PC-3 (cell line): ENCODE data around the gene WDR86. TPM values are rescaled to one million over a fixed set of nuclear protein-coding genes. Genes with fewer than 3 reads are reported as not detected.

Experiments
- ATAC-seq: fragments of 200-7000 bp; cut with Tn5 transposase; 2 replicates; pipeline ENCODE4 v1.9.1; 2020; ENCODE audit warnings: mild to moderate bottlenecking, moderate library complexity
- BruUV-seq: library from RNA; stranded (reverse); fragments of 400-500 nt; replicated peaks from 2 replicates; lab custom pipeline; 2021; lab: Mats Ljungman, UMichigan
- CTCF ChIA-PET: fragments of 300-600 bp; sonication (Branson Sonifier 250); formaldehyde crosslinking; loops from one replicate; lab custom pipeline; 2022; ENCODE audit warnings: antibody characterized with exemption; lab: Charles Lee
- POLR2A ChIA-PET: fragments of 300-600 bp; sonication (Branson Sonifier 250); formaldehyde crosslinking; loops from one replicate; lab custom pipeline; 2022; ENCODE audit warnings: antibody characterized with exemption; ENCODE audit not compliant: unreplicated experiment; lab: Charles Lee
- DNase-seq: peaks from one replicate; pipeline ENCODE4 v3.0.0-alpha.2; 2015
- H2AFZ ChIP-seq: fragments of 300-600 bp; sonication (generic); 2 replicates; pipeline ENCODE4 v1.6.0; 2016; ENCODE audit warnings: antibody characterized with exemption, low read length
- H3F3A ChIP-seq: fragments of 300-600 bp; sonication (generic); one replicate; pipeline ENCODE4 v1.6.0; 2017; ENCODE audit warnings: antibody characterized with exemption, low read length, control low read depth, mild to moderate bottlenecking; ENCODE audit not compliant: unreplicated experiment
- H3K27ac ChIP-seq: fragments of 300-600 bp; sonication (generic); 2 replicates; pipeline ENCODE4 v1.5.1; 2016; ENCODE audit warnings: mild to moderate bottlenecking, low read length
- H3K27me3 ChIP-seq: fragments of 300-600 bp; sonication (generic); 2 replicates; pipeline ENCODE4 v1.6.1; 2016; ENCODE audit warnings: low read length, mixed read lengths
- H3K36me3 ChIP-seq: fragments of 300-600 bp; sonication (generic); 2 replicates; pipeline ENCODE4 v1.6.1; 2016; ENCODE audit warnings: low read depth, mixed run types, low read length, mixed read lengths
- H3K4me1 ChIP-seq: fragments of 300-600 bp; sonication (generic); 2 replicates; pipeline ENCODE4 v1.5.1; 2016; ENCODE audit warnings: low read length; ENCODE audit not compliant: insufficient read depth
- H3K4me2 ChIP-seq: fragments of 300-600 bp; sonication (generic); 2 replicates; pipeline ENCODE4 v1.6.0; 2016; ENCODE audit warnings: low read length
- H3K4me3 ChIP-seq: fragments of 300-600 bp; sonication (generic); 2 replicates; pipeline ENCODE4 v1.5.1; 2016; ENCODE audit warnings: mild to moderate bottlenecking, low read length, mixed read lengths
- H3K79me2 ChIP-seq: fragments of 300-600 bp; sonication (generic); 2 replicates; pipeline ENCODE4 v1.6.1; 2017; ENCODE audit warnings: low read length, mixed read lengths
- H3K9ac ChIP-seq: fragments of 300-600 bp; sonication (generic); 2 replicates; pipeline ENCODE4 v1.6.0; 2016; ENCODE audit warnings: mild to moderate bottlenecking, low read length
- H3K9me2 ChIP-seq: fragments of 300-600 bp; sonication (generic); replicated peaks from 2 replicates; pipeline ENCODE4 v1.6.1; 2016; ENCODE audit warnings: mixed run types, low read length, mixed read lengths
- H3K9me3 ChIP-seq: fragments of 300-600 bp; sonication (generic); 2 replicates; pipeline ENCODE4 v1.6.1; 2016; ENCODE audit warnings: low read length, mixed read lengths
- H4K20me1 ChIP-seq: fragments of 300-600 bp; sonication (generic); 2 replicates; pipeline ENCODE4 v1.6.1; 2016; ENCODE audit warnings: low read length, mixed read lengths
- EZH2 ChIP-seq: fragments of 300-600 bp; sonication (generic); IDR thresholded peaks from one replicate; pipeline ENCODE4 v1.6.1; 2017; ENCODE audit warnings: antibody characterized with exemption, mild to moderate bottlenecking, low read length; ENCODE audit not compliant: unreplicated experiment
- EZH2phosphoT487 ChIP-seq: fragments of 300-600 bp; sonication (generic); IDR thresholded peaks from 2 replicates; pipeline ENCODE4 v1.6.1; 2018; ENCODE audit warnings: mild to moderate bottlenecking, antibody characterized with exemption, low read length, borderline replicate concordance
- intact Hi-C: fragments of 100-400 bp; cut with micrococcal nuclease; formaldehyde crosslinking; loops from 2 replicates; pipeline ENCODE4 v1.9.0; 2023
- total RNA-seq: library from RNA; depleted of rRNA; stranded (reverse); fragments of >200 nt; gene quantifications from 2 replicates; pipeline ENCODE4 v1.2.3, GENCODE V29; 2014
- TF ChIP-seq, protein P1 (sequence below): fragments of 300-600 bp; sonication (generic); conservative IDR thresholded peaks from 2 replicates; pipeline ENCODE4 v1.5.1; 2017; ENCODE audit warnings: antibody characterized with exemption, low read depth, mild to moderate bottlenecking, low read length

Gene WDR86
- total RNA-seq, 1 experiment from 2014 or later = not detected

DNA sequence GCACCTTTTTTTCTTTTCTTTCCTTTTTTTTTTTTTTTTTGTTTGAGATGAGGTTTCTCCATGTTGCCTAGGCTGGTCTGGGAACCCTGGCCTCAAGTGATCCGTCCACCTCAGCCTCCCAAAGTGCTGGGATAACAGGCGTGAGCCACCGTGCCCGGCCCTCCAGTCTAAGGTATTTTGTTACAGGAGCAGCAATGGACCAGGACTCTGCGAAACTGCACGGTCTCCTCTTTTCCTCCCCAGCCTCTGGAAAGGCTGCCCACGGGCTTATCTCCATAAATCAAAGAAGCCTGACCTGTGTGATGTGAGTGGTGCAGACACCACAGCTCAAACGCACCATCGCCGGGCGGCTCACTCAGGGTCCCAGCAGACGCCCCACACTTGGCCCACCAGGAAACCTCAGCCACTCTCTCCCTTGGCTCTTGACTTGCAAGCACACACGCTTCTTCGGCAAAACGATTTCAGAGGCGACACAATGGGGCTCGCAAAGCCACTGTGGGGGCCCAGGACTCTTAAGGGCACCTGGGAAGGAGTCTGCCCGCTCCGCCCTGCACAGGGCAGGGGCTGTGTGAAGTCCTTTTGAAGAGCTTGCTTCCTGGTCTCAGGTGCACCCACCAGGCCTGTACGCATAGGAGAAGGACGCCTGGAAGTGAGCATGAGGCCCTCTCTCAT is 20.6 kb downstream of the WDR86 start:
- BruUV-seq = no TSS peak
- intact Hi-C loops = no loop called here
- no peaks in the 10 kb centered on the region for H3K36me3 ChIP-seq
- H3K9ac ChIP-seq = no peak overlapping the region
- no peaks in the 10 kb centered on the region for H3K9me3 ChIP-seq
- H4K20me1 ChIP-seq = no peaks in the 10 kb centered on the region
- no peaks in the 10 kb centered on the region; the same call in 1 of the 2 replicates for H3K27me3 ChIP-seq
- H3K4me2 ChIP-seq = no peak overlapping the region
- H3K4me1 ChIP-seq = no peaks in the 10 kb centered on the region
- POLR2A ChIA-PET = no interaction called here
- DNase-seq (no peak), ATAC-seq (no peak)
- H3K4me3 ChIP-seq = no peak overlapping the region
- no peaks in the 10 kb centered on the region for H3K9me2 ChIP-seq
- no peak overlapping the region for H3K27ac ChIP-seq
- H3F3A ChIP-seq = no peaks in the 10 kb centered on the region
- TF ChIP-seq EZH2 = no peak
- TF ChIP-seq, protein P1, sequence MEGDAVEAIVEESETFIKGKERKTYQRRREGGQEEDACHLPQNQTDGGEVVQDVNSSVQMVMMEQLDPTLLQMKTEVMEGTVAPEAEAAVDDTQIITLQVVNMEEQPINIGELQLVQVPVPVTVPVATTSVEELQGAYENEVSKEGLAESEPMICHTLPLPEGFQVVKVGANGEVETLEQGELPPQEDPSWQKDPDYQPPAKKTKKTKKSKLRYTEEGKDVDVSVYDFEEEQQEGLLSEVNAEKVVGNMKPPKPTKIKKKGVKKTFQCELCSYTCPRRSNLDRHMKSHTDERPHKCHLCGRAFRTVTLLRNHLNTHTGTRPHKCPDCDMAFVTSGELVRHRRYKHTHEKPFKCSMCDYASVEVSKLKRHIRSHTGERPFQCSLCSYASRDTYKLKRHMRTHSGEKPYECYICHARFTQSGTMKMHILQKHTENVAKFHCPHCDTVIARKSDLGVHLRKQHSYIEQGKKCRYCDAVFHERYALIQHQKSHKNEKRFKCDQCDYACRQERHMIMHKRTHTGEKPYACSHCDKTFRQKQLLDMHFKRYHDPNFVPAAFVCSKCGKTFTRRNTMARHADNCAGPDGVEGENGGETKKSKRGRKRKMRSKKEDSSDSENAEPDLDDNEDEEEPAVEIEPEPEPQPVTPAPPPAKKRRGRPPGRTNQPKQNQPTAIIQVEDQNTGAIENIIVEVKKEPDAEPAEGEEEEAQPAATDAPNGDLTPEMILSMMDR = no peak
- no peak for TF ChIP-seq EZH2phosphoT487
- H2AFZ ChIP-seq = no peak overlapping the region
- no peaks in the 10 kb centered on the region for H3K79me2 ChIP-seq
- CTCF ChIA-PET = no interaction called here

DNA sequence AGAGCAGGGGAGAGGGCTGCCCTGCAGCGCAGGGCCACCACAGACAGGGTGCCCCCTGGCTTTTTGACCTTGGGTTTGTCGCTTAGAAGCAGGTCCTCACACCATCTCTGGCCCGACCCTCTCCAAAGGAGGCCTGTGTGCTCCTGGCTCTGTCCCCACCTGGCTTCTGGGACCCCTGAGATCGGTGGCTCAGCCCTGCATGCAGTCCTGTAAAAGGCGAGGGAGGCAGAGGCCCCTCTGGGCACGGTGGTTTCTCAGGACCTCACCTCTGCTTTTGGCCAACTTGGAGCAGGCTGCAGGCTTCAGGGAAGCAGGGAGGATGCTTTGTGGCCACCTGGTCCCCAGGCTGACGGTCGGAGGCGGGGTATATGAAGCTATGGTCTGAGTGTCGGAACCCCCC is 21.4 kb downstream of the WDR86 start:
- POLR2A ChIA-PET = no interaction called here

DNA sequence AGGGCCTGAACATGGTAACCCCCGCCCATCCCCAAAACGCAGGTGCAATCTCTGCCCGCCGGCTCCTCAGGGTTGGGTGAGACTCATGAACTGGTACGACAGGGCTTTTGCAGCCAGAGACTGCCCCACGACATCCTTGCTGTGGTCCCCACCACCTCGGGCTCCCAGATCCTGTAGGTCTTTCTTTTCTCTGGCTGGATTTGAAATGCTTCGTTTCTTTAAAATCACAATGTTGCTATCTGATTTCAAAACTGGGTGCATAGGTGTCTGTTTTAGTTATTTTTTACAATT is 21.9 kb downstream of the WDR86 start:
- no peaks in the 10 kb centered on the region for H3K36me3 ChIP-seq
- TF ChIP-seq, protein P1 = no peak
- no peak for TF ChIP-seq EZH2
- no peak for TF ChIP-seq EZH2phosphoT487
- no peaks in the 10 kb centered on the region for H3F3A ChIP-seq
- H2AFZ ChIP-seq = no peak overlapping the region
- no peaks in the 10 kb centered on the region for H3K9me2 ChIP-seq
- no peak overlapping the region for H3K4me3 ChIP-seq
- ATAC-seq = no peak
- H3K4me2 ChIP-seq = no peak overlapping the region
- BruUV-seq = no TSS peak
- no peaks in the 10 kb centered on the region for H3K79me2 ChIP-seq
- no peaks in the 10 kb centered on the region; the same call in 1 of the 2 replicates for H3K27me3 ChIP-seq
- CTCF ChIA-PET = no interaction called here
- H3K9me3 ChIP-seq = no peaks in the 10 kb centered on the region
- DNase-seq = no peak
- POLR2A ChIA-PET = no interaction called here
- intact Hi-C loops = no loop called here
- no peak overlapping the region for H3K27ac ChIP-seq
- H3K4me1 ChIP-seq = no peaks in the 10 kb centered on the region
- no peak overlapping the region for H3K9ac ChIP-seq
- no peaks in the 10 kb centered on the region for H4K20me1 ChIP-seq

More for the DNA sequence above, 21.4 kb downstream of the WDR86 start:
- TF ChIP-seq EZH2 (no peak), EZH2phosphoT487 (no peak)
- TF ChIP-seq, protein P1 = no peak
- Histone ChIP-seq H3K79me2 (no peaks in the 10 kb centered on the region), H4K20me1 (no peaks in the 10 kb centered on the region), H2AFZ (no peak overlapping the region), H3K4me3 (no peak overlapping the region), H3K27ac (no peak overlapping the region), H3K36me3 (no peaks in the 10 kb centered on the region), H3K27me3 (no peaks in the 10 kb centered on the region; the same call in 1 of the 2 replicates), H3K9ac (no peak overlapping the region), H3K9me3 (no peaks in the 10 kb centered on the region), H3K9me2 (no peaks in the 10 kb centered on the region), H3K4me2 (no peak overlapping the region), H3K4me1 (no peaks in the 10 kb centered on the region), H3F3A (no peaks in the 10 kb centered on the region)
- BruUV-seq = no TSS peak
- DNase-seq (no peak), ATAC-seq (no peak)
- CTCF ChIA-PET = no interaction called here
- intact Hi-C loops = no loop called here
